Cardiac fibroblast (primary cell): Measurements from ENCODE around the gene ELF1.

Source experiments
- DNase-seq, 2 donors: peaks; one replicate each; pipeline versions ENCODE4 v3.0.0 to v3.0.0-alpha.2; 2010; ENCODE audit warnings: low read depth in 2 of 2
- H3K4me3 ChIP-seq, 2 donors: replicated peaks in 1 of 2; 1 replicate in 1 of 2; 2 replicates in 1 of 2; pipeline ENCODE4 v1.5.1; 2011; ENCODE audit warnings: low read depth in 2 of 2, low read length in 2 of 2, mild to moderate bottlenecking in 2 of 2, moderate library complexity in 1 of 2
- TF ChIP-seq, protein P1 (sequence below): IDR thresholded peaks from one replicate; pipeline ENCODE4 v1.5.1; 2011; ENCODE audit warnings: low read depth, mild to moderate bottlenecking, low read length, inconsistent platforms

Gene ELF1

GRCh38 chr13:41060082-41060723 lies 41.1 kb upstream of the ELF1 start:
- H3K4me3 ChIP-seq = peak overlapping the region; percentile 79 to 83
- peak; percentile 92 for DNase-seq
- TF ChIP-seq, protein P1, sequence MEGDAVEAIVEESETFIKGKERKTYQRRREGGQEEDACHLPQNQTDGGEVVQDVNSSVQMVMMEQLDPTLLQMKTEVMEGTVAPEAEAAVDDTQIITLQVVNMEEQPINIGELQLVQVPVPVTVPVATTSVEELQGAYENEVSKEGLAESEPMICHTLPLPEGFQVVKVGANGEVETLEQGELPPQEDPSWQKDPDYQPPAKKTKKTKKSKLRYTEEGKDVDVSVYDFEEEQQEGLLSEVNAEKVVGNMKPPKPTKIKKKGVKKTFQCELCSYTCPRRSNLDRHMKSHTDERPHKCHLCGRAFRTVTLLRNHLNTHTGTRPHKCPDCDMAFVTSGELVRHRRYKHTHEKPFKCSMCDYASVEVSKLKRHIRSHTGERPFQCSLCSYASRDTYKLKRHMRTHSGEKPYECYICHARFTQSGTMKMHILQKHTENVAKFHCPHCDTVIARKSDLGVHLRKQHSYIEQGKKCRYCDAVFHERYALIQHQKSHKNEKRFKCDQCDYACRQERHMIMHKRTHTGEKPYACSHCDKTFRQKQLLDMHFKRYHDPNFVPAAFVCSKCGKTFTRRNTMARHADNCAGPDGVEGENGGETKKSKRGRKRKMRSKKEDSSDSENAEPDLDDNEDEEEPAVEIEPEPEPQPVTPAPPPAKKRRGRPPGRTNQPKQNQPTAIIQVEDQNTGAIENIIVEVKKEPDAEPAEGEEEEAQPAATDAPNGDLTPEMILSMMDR = peak; percentile 23

DNA sequence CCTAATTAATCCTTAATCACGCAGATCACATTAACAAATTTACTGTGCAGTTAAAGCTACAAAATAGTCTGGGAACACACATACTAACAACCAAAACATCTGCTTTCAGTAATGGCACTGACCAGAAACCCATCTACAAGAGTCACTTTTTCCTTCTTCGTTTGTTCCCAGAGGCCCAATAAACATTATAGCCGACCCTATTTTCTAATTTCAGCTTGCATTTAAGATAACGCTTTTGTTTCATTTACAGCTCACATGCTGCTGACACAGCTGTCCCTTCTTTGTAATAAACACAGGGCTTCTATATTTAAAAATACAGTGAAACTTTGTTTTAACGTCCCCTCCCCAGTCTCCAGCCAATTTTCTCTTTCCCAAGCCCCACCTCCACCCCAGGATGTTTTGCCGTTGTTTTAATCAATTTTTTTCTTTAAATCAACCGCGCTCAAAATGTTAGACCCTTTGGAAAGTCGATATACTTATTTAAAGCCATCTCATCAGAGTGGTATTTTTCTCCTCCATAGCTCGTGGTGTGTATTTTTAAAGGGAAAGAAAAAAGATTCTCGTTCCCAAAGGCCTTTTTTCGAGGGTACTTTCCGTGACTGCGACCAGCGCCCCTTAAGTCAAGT lies 40.5 kb upstream of the ELF1 start:
- peak; percentile 10 to 35 for DNase-seq
- peak overlapping the region; percentile 79 to 83 for H3K4me3 ChIP-seq
- TF ChIP-seq, protein P1 = no peak

- TF ChIP-seq, protein P1 = no peak
- DNase-seq = no peak
- H3K4me3 ChIP-seq = peak overlapping the region; percentile 79 to 83
Observed at GRCh38 chr13:41058295-41059070, 39.4 kb upstream of the ELF1 start.

DNA sequence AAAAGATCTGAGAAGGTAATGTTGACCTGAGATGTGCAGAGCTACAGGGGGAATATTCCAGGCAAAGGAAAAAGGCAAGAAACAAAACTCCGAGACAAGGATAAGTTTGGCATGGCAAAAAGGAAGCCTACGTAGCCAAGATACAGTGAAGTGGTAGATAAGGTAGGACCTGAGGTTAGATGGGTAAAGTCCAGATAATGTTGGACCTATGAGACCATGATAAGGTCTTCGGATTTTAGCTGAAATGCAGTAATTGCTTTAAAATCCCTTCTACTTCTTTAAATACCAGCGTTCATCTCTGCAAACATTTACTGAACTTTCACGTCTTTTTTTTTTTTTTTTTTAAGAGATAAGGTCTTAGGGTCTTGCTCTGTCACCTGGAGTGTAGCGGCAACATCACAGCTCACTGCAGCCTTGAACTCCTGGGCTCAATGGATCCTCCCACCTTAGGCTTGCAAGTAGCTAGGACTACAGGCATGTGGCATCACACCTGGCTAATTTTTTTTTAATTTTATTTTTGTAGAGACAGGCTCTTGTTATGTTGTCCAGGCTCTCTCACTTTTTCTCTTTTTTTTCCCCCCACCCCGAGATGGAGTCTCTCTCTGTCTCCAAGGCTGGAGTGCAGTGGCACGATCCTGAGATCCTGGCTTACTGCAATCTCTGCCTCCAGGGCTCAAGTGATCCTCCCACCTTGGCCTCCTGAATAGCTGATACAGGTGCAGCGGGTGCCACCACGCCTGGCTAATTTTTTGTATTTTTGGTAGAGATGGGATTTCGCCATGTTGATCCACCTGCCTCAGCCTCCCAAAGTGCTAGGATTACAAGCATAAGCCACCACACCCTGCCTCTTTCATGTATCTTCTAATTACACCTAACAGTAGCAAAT lies 38.0 kb upstream of the ELF1 start:
- no peak for DNase-seq
- TF ChIP-seq, protein P1 = no peak
- no peak overlapping the region for H3K4me3 ChIP-seq

DNA sequence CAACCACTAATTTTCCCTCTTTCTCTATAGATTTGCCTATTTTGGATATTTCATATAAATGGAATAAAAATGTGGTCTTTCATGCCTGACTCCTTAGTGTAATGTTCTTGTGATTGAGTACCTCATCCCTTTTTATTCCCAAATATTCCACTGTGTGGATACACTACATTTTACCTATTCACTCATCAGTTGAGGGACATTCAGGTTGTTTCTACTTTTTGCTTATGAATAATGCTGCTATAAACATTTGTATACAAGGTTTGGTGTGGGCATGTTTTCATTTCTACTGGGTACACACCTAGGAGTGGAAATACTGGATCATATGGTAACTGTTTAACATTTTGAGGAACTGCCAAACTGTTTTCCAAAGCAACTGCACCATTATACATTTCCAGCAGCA lies 37.1 kb upstream of the ELF1 start:
- H3K4me3 ChIP-seq = no peak overlapping the region
- TF ChIP-seq, protein P1 = no peak
- no peak for DNase-seq

GRCh38 chr13:41054919-41055619 lies 36.0 kb upstream of the ELF1 start:
- no peak for DNase-seq
- H3K4me3 ChIP-seq = no peak overlapping the region
- TF ChIP-seq, protein P1 = peak; percentile 36
